ENCODE data around the gene KIAA0319L.

GRCh38 chr1:35477870-35478269 is 79.3 kb downstream of the KIAA0319L start:
- TF ChIP-seq POLR2A (IDR thresholded peaks at IDR 0.05; ENCODE audit: low read depth, low read length) (no peak), POLR2AphosphoS5 (IDR thresholded peaks at IDR 0.05; ENCODE audit: low read depth, low read length) (no peak)
